H7 (cell line): ENCODE results near the gene FKBP14. TPM values are rescaled to one million over a fixed set of nuclear protein-coding genes. Genes with fewer than 3 reads are reported as not detected.
"Not testable (repeated sequence)": the region's sequence is repeated elsewhere in the genome, so short reads cannot be mapped to it uniquely, and the experiment has no call there.

ENCODE experiments used
- DNase-seq: peaks from one replicate; pipeline ENCODE4 v3.0.0; 2012
- H3K27me3 ChIP-seq: 2 replicates; pipeline ENCODE4 v1.6.0; 2011; ENCODE audit warnings: mild to moderate bottlenecking, low read length; ENCODE audit not compliant: control insufficient read depth, insufficient read depth
- H3K36me3 ChIP-seq: replicated peaks from 2 replicates; pipeline ENCODE4 v1.5.1; 2011; ENCODE audit warnings: low read length; ENCODE audit not compliant: control insufficient read depth, insufficient read depth
- H3K4me3 ChIP-seq: 2 replicates; pipeline ENCODE4 v1.5.1; 2011; ENCODE audit warnings: low read depth, mild to moderate bottlenecking, control low read depth, low read length, moderate library complexity; ENCODE audit not compliant: insufficient read depth
- total RNA-seq: library from RNA; depleted of rRNA; stranded (reverse); fragments of >200 nt; shearing (Covaris generic); gene quantifications from 2 replicates; pipeline ENCODE4 v1.2.3, GENCODE V29; 2014; rRNA removed

Gene FKBP14
- 12.5 and 15.3 TPM in 2 replicates for total RNA-seq

GRCh38 chr7:30026229-30027064 lies at the start of gene FKBP14:
FKBP14 (minus strand) TSS chr7:30026702; CDS start chr7:30026508, 194 bp downstream.
- peak; percentile 90 for DNase-seq
- no peaks in the 10 kb centered on the region for H3K27me3 ChIP-seq
- peak within 1 kb of the TSS; percentile 79 for H3K4me3 ChIP-seq

GRCh38 chr7:30074422-30075030 lies 48.0 kb upstream of the FKBP14 start:
- no peaks in the 10 kb centered on the region for H3K27me3 ChIP-seq
- no peak overlapping the region for H3K4me3 ChIP-seq
- no peak for DNase-seq
- peaks cover 4% of the 10 kb centered on the region for H3K36me3 ChIP-seq

More at GRCh38 chr7:30026229-30027064, at the start of gene FKBP14:
- no peaks in the 10 kb centered on the region for H3K36me3 ChIP-seq

GRCh38 chr7:30072735-30073134 lies 46.2 kb upstream of the FKBP14 start:
- H3K4me3 ChIP-seq, result no peak overlapping the region
- no peaks in the 10 kb centered on the region for H3K27me3 ChIP-seq
- no peak for DNase-seq
- H3K36me3 ChIP-seq, result 0 out of 2 replicates have a peak, but pooled peaks cover 1% of the 10 kb centered on the region

- Histone ChIP-seq H3K4me3 (no peak overlapping the region), H3K27me3 (no peaks in the 10 kb centered on the region), H3K36me3 (peaks cover 1% of the 10 kb centered on the region; the same call in 1 of the 2 replicates)
- DNase-seq, result no peak
Measured at GRCh38 chr7:30070052-30070451, 43.5 kb upstream of the FKBP14 start.

GRCh38 chr7:30069096-30069867 lies 42.8 kb upstream of the FKBP14 start:
- no peak for DNase-seq
- H3K36me3 ChIP-seq, result peaks cover 3% of the 10 kb centered on the region; the same call in 1 of the 2 replicates

GRCh38 chr7:30068117-30068516 lies 41.6 kb upstream of the FKBP14 start:
- H3K36me3 ChIP-seq, result peaks cover 5% of the 10 kb centered on the region; the same call in 1 of the 2 replicates
- H3K27me3 ChIP-seq, result no peaks in the 10 kb centered on the region
- H3K4me3 ChIP-seq, result no peak overlapping the region
- DNase-seq, result no peak

More at GRCh38 chr7:30069096-30069867, 42.8 kb upstream of the FKBP14 start:
- Histone ChIP-seq H3K4me3 (no peak overlapping the region), H3K27me3 (no peaks in the 10 kb centered on the region)

- no peak for DNase-seq
- Histone ChIP-seq H3K27me3 (no peaks in the 10 kb centered on the region), H3K36me3 (peaks cover 7% of the 10 kb centered on the region), H3K4me3 (no peak overlapping the region)
Measured at GRCh38 chr7:30066687-30067086, 40.2 kb upstream of the FKBP14 start.

- no peak overlapping the region for H3K4me3 ChIP-seq
- no peaks in the 10 kb centered on the region for H3K27me3 ChIP-seq
- peaks cover 7% of the 10 kb centered on the region for H3K36me3 ChIP-seq
- no peak for DNase-seq
Measured at GRCh38 chr7:30065746-30066145, 39.2 kb upstream of the FKBP14 start.

GRCh38 chr7:30062587-30062986 lies 36.1 kb upstream of the FKBP14 start:
- peak; percentile 22 for DNase-seq
- no peaks in the 10 kb centered on the region for H3K27me3 ChIP-seq
- peaks cover 5% of the 10 kb centered on the region for H3K36me3 ChIP-seq
- no peak overlapping the region for H3K4me3 ChIP-seq

GRCh38 chr7:30061786-30062185 lies 35.3 kb upstream of the FKBP14 start:
- peak; percentile 10 for DNase-seq
- H3K4me3 ChIP-seq, H3K27me3 ChIP-seq, H3K36me3 ChIP-seq: not testable (repeated sequence)

- no peak for DNase-seq
- H3K27me3 ChIP-seq, result no peaks in the 10 kb centered on the region
- H3K36me3 ChIP-seq, result peaks cover 16% of the 10 kb centered on the region
- H3K4me3 ChIP-seq, result no peak overlapping the region
Measured at GRCh38 chr7:30057741-30058140, 31.2 kb upstream of the FKBP14 start.

- no peak overlapping the region for H3K4me3 ChIP-seq
- no peaks in the 10 kb centered on the region for H3K27me3 ChIP-seq
- DNase-seq, result no peak
- peaks cover 22% of the 10 kb centered on the region for H3K36me3 ChIP-seq
Measured at GRCh38 chr7:30053068-30053467, 26.6 kb upstream of the FKBP14 start.

- no peak for DNase-seq
- no peak overlapping the region for H3K4me3 ChIP-seq
- no peaks in the 10 kb centered on the region for H3K27me3 ChIP-seq
- H3K36me3 ChIP-seq, result peaks cover 23% of the 10 kb centered on the region
Measured at GRCh38 chr7:30049173-30049572, 22.7 kb upstream of the FKBP14 start.

GRCh38 chr7:30048582-30048981 lies 22.1 kb upstream of the FKBP14 start:
- DNase-seq, result no peak
- H3K36me3 ChIP-seq, result peaks cover 19% of the 10 kb centered on the region
- H3K4me3 ChIP-seq, result no peak overlapping the region
- no peaks in the 10 kb centered on the region for H3K27me3 ChIP-seq
